Measurements from ENCODE around the gene ANKRD55.
"Not testable (repeated sequence)": the region's sequence is repeated elsewhere in the genome, so short reads cannot be mapped to it uniquely, and the experiment has no call there.

Gene ANKRD55

GRCh38 chr5:56142614-56143372 is 90.3 kb downstream of the ANKRD55 start:
- no peak for DNase-seq

DNA sequence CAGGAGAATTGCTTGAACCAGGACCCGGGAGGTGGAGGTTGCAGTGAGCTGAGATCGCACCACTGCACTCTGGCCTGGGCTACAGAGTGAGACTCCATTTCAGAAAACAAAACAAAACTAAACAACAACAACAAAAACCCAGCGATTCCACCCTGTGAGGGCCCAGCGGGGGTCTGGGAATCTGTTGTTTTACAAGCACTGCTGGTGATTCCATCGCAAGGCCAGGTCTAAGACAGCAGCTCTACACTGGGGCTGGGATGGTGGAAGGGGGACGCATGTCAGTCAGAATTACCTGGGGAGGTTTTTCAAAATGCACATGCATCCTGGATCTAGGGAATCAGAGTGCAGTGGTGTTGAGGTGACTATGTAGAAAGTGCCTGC is 90.9 kb downstream of the ANKRD55 start:
- DNase-seq: no peak

DNA sequence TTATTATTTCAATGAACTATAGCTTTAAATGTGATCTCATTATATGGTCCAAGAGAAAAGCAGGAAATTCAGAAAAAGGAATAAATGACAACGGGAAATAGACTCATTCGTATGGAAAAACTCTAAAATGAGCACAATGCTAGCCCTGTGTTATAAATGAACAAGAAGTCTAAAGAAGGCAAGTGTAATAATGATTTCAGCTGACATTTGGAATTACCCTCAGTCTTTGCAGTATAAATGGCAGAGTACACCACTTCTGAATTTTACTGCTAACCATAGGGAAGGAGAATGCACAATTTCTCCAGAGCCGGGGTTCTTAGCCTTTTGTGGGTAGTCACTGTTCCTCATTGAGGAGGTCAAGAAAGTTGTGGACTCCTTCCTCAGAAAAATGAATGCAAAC is 93.1 kb downstream of the ANKRD55 start:
- no peak for DNase-seq

- DNase-seq: no peak
These were observed 102.5 kb downstream of the ANKRD55 start for GRCh38 chr5:56130664-56131063.

GRCh38 chr5:56129288-56129687 is 103.8 kb downstream of the ANKRD55 start:
- DNase-seq: no peak

DNA sequence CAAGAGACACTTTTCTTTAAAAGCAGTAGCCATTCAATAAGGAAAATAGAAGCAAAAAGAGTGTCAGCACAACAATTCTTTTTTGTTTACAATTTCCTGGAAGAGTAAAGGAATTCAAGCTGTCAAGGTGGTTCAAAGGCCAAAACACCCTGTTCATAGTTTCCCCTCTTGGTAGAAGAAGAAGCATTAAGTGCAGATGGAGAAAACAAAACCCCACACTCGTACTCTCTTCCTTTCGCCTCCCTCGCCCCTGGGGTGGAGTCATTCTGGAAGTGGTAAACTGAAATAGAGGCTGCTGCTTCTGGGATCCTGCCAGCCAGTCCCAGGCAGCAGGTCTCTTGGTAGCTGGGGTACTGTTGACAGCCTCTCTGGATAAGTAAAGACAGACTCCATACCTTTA is 105.0 kb downstream of the ANKRD55 start:
- DNase-seq: no peak

GRCh38 chr5:56126487-56127179 is 106.5 kb downstream of the ANKRD55 start:
- no peak for DNase-seq

DNA sequence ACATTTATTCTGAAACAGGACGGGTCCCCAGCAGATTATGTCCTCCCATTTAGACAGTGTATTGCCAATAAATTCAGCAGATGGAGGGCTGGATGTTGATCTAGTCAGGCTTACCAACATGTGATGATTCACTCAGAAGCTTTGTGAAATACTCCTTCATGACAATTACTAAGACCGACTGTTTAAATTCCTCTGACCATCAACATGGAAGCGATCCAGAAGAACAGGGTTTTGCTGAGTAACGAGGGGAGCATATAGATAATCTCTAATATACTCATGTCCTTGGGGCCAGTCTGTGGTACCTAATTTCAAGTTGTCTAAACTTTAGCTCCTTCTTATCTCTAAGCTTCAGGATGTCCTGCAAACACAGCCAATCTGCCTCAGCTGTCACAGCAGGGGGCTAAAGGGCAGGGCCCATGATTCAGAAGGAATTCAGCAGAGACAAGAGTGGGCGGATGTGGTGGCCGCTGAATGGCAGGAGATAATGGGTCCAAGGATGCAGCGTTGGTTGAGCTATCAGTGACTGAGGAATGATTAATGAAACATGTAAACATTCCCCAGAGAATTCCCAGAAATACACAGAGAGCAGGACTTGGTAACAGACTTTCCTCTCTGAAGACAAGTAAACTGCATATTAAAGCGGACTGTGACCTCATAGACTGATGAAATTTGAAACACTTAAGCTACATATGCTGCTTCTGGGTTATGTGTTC is 109.4 kb downstream of the ANKRD55 start:
- no peak for DNase-seq

- not testable (repeated sequence) for DNase-seq
These were observed 110.7 kb downstream of the ANKRD55 start for GRCh38 chr5:56122360-56122985.

GRCh38 chr5:56119050-56119449 is 114.1 kb downstream of the ANKRD55 start:
- DNase-seq: no peak

GRCh38 chr5:56116599-56117141 is 116.5 kb downstream of the ANKRD55 start:
- DNase-seq: no peak

DNA sequence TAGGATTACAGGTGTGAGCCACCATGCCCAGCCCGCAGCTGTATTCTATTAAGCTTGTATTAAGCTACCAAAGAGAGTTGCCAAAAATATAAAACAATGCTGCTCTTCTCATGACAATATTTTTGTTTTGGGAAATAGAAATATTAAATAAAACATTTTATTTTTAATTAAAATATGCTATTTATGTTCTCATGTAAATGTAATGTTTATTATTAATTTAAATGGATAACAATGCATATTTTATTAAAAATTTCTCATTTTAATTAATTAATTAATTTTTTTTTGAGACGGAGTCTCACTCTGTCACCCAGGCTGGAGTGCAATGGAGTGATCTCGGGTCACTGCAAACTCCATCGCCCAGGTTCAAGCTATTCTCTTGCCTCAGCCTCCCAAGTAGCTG is 117.5 kb downstream of the ANKRD55 start:
- no peak for DNase-seq

- DNase-seq: no peak
These were observed 120.5 kb downstream of the ANKRD55 start for GRCh38 chr5:56112526-56113121.

GRCh38 chr5:56111404-56111781 is 121.7 kb downstream of the ANKRD55 start:
- no peak for DNase-seq

DNA sequence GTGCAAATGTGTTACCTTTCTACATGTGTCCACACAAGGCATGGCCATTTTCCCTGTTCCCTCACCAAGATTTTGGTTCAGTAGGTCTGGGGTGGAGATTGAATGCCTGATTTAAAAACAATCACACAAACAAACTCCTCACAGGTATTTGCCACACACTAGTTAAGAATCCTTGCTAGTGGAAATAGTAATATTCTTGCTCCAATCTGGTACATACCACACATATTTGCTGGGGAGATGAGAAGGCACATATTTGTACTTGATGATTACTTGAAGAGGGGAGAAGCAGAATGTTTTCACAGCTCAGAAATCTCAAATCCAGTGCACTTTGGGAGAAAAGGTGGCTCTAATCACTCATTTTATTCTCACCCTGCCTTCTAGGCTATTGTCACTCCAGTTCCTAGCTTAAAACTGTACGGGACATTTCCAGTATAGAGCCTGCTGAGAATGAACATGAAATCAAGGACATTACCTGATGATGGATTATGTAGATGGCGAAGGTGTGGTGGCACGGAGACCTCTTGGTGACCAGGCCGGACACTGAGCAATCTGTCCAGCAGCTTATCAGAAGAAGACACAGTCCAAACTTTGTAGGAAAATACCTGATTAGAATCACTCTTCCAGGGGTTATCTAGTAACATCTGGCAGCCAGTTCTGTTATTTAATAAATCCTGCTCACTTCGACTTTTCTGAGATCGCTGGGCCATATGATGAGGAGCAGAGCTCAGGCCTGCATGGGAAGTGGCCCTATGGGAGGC is 122.3 kb downstream of the ANKRD55 start:
- DNase-seq: no peak

- no peak for DNase-seq
These were observed 124.9 kb downstream of the ANKRD55 start for GRCh38 chr5:56108246-56108645.

- DNase-seq: no peak
These were observed 126.3 kb downstream of the ANKRD55 start for GRCh38 chr5:56106837-56107236.

- no peak for DNase-seq
These were observed 127.4 kb downstream of the ANKRD55 start for GRCh38 chr5:56105511-56106291.

DNA sequence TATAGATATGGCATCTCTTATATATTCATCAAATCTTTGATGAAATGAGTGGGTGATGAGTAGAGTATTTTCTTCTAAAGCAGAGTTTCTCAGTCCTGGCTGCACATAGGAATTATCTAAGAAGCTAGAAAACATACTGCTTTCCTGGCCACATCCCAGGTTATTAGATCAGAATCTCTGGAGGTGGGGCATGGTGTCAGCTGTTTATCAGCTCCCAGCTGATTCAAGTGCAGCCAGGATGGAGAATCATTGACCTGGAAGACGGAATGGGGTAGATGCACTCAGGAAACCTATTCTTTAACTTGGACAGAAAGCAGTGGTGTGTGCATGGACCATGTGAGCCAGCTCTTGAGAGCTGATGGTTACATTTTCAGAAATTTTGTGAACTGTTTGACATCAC is 130.2 kb downstream of the ANKRD55 start:
- DNase-seq: no peak

DNA sequence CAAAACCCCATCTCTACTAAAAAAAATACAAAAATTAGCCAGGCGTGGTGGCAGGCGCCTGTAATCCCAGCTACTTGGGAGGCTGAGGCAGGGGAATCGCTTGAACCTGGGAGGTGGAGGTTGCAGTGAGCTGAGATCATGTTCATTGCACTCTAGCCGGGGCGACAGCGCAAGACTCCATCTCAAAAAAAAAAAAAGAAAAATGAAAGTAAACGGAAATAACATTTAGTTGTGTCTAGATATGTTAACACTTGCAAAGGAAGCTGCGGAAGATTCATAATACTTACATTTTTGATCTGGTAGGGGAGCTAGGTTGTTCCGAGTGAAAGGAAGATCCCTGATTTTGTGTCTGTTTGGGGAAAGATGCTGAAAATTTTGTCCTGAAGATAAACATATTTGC is 130.9 kb downstream of the ANKRD55 start:
- DNase-seq: not testable (repeated sequence)

DNA sequence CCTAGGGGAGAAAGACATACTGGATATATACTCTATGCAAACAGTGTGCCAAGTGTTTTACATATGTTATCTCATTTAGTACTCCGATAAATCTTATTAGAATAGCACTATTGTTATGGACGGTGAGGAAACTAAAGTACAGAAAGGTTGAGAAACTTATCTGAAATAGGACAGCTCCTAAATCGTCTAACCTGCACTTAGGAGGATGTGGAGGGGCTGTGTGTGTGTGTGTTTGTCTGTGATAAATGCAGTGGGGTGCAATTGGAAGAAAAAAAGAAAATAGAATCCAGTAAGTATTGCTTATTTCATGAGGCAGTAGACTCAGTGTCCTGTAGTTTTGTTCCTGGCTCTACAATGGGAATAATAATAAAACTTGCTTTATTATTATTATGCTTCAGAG is 131.9 kb downstream of the ANKRD55 start:
- DNase-seq: no peak
